ENCODE results near the gene SPRED2.
A peak's percentile ranks its signal among the peaks of the same experiment; 100 is the strongest.

SPRED2 gene

GRCh38 chr2:65438137-65438899 lies 5.9 kb upstream of the SPRED2 start:
- no peak for DNase-seq (ENCODE audit: low read depth)

GRCh38 chr2:65437392-65438135 lies 5.2 kb upstream of the SPRED2 start:
- no peak for DNase-seq (ENCODE audit: low read depth)

- DNase-seq (ENCODE audit: low read depth): no peak
Measured at GRCh38 chr2:65436824-65437221, 4.4 kb upstream of the SPRED2 start.

- DNase-seq (ENCODE audit: low read depth): no peak
Measured at GRCh38 chr2:65436169-65436823, 3.9 kb upstream of the SPRED2 start.

- DNase-seq (ENCODE audit: low read depth): no peak
Measured at GRCh38 chr2:65435625-65436168, 3.3 kb upstream of the SPRED2 start.

- DNase-seq (ENCODE audit: low read depth): no peak
Measured at GRCh38 chr2:65434592-65435241, 2.3 kb upstream of the SPRED2 start.

GRCh38 chr2:65431421-65432226 lies 775 bp downstream of the SPRED2 start:
- DNase-seq (ENCODE audit: low read depth): no peak

- DNase-seq (ENCODE audit: low read depth): peak; percentile 47
Measured at GRCh38 chr2:65430603-65431420, 1.6 kb downstream of the SPRED2 start.

GRCh38 chr2:65429786-65430602 lies 2.4 kb downstream of the SPRED2 start:
- no peak for DNase-seq (ENCODE audit: low read depth)

- no peak for DNase-seq (ENCODE audit: low read depth)
Measured at GRCh38 chr2:65427532-65427931, 4.9 kb downstream of the SPRED2 start.

GRCh38 chr2:65425276-65425675 lies 7.1 kb downstream of the SPRED2 start:
- DNase-seq (ENCODE audit: low read depth): no peak

- DNase-seq (ENCODE audit: low read depth): no peak
Measured at GRCh38 chr2:65424391-65424790, 8.0 kb downstream of the SPRED2 start.

- DNase-seq (ENCODE audit: low read depth): no peak
Measured at GRCh38 chr2:65421432-65421748, 11.0 kb downstream of the SPRED2 start.

GRCh38 chr2:65420712-65421431 lies 11.5 kb downstream of the SPRED2 start:
- no peak for DNase-seq (ENCODE audit: low read depth)

- no peak for DNase-seq (ENCODE audit: low read depth)
Measured at GRCh38 chr2:65417509-65418085, 14.8 kb downstream of the SPRED2 start.

GRCh38 chr2:65416945-65417344 lies 15.5 kb downstream of the SPRED2 start:
- no peak for DNase-seq (ENCODE audit: low read depth)

GRCh38 chr2:65416321-65416720 lies 16.1 kb downstream of the SPRED2 start:
- no peak for DNase-seq (ENCODE audit: low read depth)

- DNase-seq (ENCODE audit: low read depth): no peak
Measured at GRCh38 chr2:65415091-65415490, 17.3 kb downstream of the SPRED2 start.

- no peak for DNase-seq (ENCODE audit: low read depth)
Measured at GRCh38 chr2:65413610-65414009, 18.8 kb downstream of the SPRED2 start.

Data from activated T-helper 1 cell treated with Interleukin-2 at 50 U/mL for 16 hours (primary cell).